Measurements from ENCODE around the gene CERT1.

DNA sequence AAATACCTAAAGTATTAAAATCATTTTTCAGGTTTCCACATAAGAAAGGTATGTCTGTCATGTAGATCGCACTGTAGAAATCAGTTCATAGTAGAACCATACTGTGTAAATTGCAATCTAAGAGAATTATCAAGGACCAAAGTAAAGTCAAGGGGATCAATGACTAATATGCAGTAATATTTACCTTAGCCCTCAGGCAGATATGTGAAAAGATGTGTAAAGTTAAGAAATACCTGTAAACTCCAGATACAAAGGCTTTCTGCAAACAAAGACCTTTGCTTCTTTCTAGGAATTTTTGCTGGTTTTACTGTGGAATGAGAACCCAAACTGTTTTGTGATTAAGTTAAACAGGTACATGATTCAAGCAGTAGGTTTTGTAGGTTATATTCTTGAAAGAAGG is 11.8 kb upstream of the CERT1 start:
- TF ChIP-seq EZH2 (IDR thresholded peaks at IDR 0.05) (no peak), POLR2AphosphoS5 (IDR thresholded peaks at IDR 0.05; ENCODE audit: borderline replicate concordance, low read depth, low read length) (no peak), FOXP2 (optimal IDR thresholded peaks at IDR 0.05; ENCODE audit: control extremely low read depth, extremely low read length, insufficient read depth) (no peak)
